H1 (cell line): ENCODE data around the gene POU2AF3.

Experiments
- POLR2A ChIP-seq, 2 experiments: IDR thresholded peaks; 1 replicate in 1 of 2; 2 replicates in 1 of 2; pipeline ENCODE4 v1.6.1; 2011; ENCODE audit warnings: low read depth in 2 of 2, low read length in 2 of 2, mild to moderate bottlenecking in 2 of 2; ENCODE audit errors: control extremely low read depth in 1 of 2
- YY1 ChIP-seq: IDR thresholded peaks from 2 replicates; pipeline ENCODE4 v1.6.1; 2011; ENCODE audit warnings: low read depth, mild to moderate bottlenecking, low read length

GRCh38 chr11:111302298-111302697, 4.0 kb downstream of the POU2AF3 start:
- TF ChIP-seq POLR2A (IDR thresholded peaks at IDR 0.05; ENCODE audit: control extremely low read depth in 1 of 2, low read depth in 2 of 2, low read length in 2 of 2) (no peak), YY1 (no peak)
